GM12874 (cell line): ENCODE data around the gene SORL1.

ENCODE experiments used
- CTCF ChIP-seq: IDR thresholded peaks from 2 replicates; pipeline ENCODE4 v1.5.1; 2011; ENCODE audit warnings: low read depth, mild to moderate bottlenecking, control low read depth, low read length, moderate library complexity; ENCODE audit not compliant: insufficient read depth

Gene SORL1

GRCh38 chr11:121508449-121508848, 56.3 kb downstream of the SORL1 start:
- TF ChIP-seq CTCF, result no peak

GRCh38 chr11:121510438-121510837, 58.3 kb downstream of the SORL1 start:
- TF ChIP-seq CTCF, result no peak

- no peak for TF ChIP-seq CTCF
Measured at GRCh38 chr11:121512468-121513465, 60.7 kb downstream of the SORL1 start.

GRCh38 chr11:121513807-121514206, 61.7 kb downstream of the SORL1 start:
- no peak for TF ChIP-seq CTCF

- no peak for TF ChIP-seq CTCF
Measured at GRCh38 chr11:121514432-121515334, 62.6 kb downstream of the SORL1 start.

GRCh38 chr11:121515335-121515671, 63.2 kb downstream of the SORL1 start:
- no peak for TF ChIP-seq CTCF

GRCh38 chr11:121517996-121518395, 65.9 kb downstream of the SORL1 start:
- no peak for TF ChIP-seq CTCF
